Naive thymus-derived CD8-positive, alpha-beta T cell (primary cell): ENCODE measurements around the gene ADGRA3. TPM values are rescaled to one million over a fixed set of nuclear protein-coding genes. Genes with fewer than 3 reads are reported as not detected.
A peak's percentile ranks its signal among the peaks of the same experiment; 100 is the strongest.

ENCODE experiments used
- ATAC-seq, 2 donors: fragments of 150-1000 bp; cut with Tn5 transposase in 1 of 2; sonication (Bioruptor Pico), chemical (Tn5 transposase) in 1 of 2; 1 replicate in 1 of 2; 2 replicates in 1 of 2; pipeline ENCODE4 v1.10.0; 2021; ENCODE audit warnings: mild to moderate bottlenecking in 2 of 2, moderate library complexity in 2 of 2
- POLR2A ChIA-PET: fragments of 350-600 bp; sonication (Branson Sonifier 250); formaldehyde crosslinking; loops from one replicate; lab custom pipeline; 2021; ENCODE audit warnings: antibody characterized with exemption; lab: Charles Lee
- DNase-seq, 10 donors: peaks; one replicate each; pipeline versions ENCODE4 v3.0.0 to v3.0.0-alpha.2; 2020 to 2022
- H3K27ac Mint-ChIP-seq, 10 donors: one replicate each; pipeline ENCODE4 v1.8.0; 2020 to 2022; ENCODE audit warnings: mild to moderate bottlenecking in 10 of 10, mixed read lengths in 10 of 10, moderate library complexity in 4 of 10, inconsistent platforms in 1 of 10
- H3K27me3 Mint-ChIP-seq, 5 donors: one replicate each; pipeline ENCODE4 v1.8.0; 2021 to 2022; ENCODE audit warnings: mixed read lengths in 5 of 5
- H3K36me3 Mint-ChIP-seq, 3 donors: one replicate each; pipeline ENCODE4 v1.8.0; 2020 to 2022; ENCODE audit warnings: mixed read lengths in 3 of 3, mild to moderate bottlenecking in 2 of 3, inconsistent platforms in 1 of 3
- H3K4me1 Mint-ChIP-seq, 4 donors: one replicate each; pipeline ENCODE4 v1.8.0; 2021 to 2022; ENCODE audit warnings: mixed read lengths in 4 of 4
- H3K4me3 Mint-ChIP-seq, 10 donors: one replicate each; pipeline ENCODE4 v1.8.0; 2020 to 2022; ENCODE audit warnings: mild to moderate bottlenecking in 10 of 10, mixed read lengths in 10 of 10, moderate library complexity in 6 of 10, inconsistent platforms in 1 of 10
- H3K9me3 Mint-ChIP-seq, 9 donors: one replicate each; pipeline ENCODE4 v1.8.0; 2020 to 2022; ENCODE audit warnings: mixed read lengths in 9 of 9, mild to moderate bottlenecking in 3 of 9, inconsistent platforms in 1 of 9, moderate library complexity in 1 of 9
- polyA plus RNA-seq, 3 donors: library from polyadenylated mRNA; unstranded; fragments of 300-500 nt; fragmentation: Illumina TruSeq; gene quantifications; one replicate each; pipeline ENCODE4 v1.2.3, GENCODE V29; 2021
- total RNA-seq, 8 experiments: library from RNA in 2 of 8; stranded (reverse) in 2 of 8; gene quantifications; one replicate each; pipeline ENCODE4 v1.2.3 and lab custom pipeline; 2021 to 2026

ADGRA3 gene
- total and polyA plus RNA-seq, 5 experiments from 2014 or later: 0.41 to 2.1 (median 1.7) TPM

- Mint-ChIP-seq H3K9me3 (peaks cover 0 to 2% (median 0%) of the 10 kb centered on the region in 9 donors), H3K36me3 (no peaks in the 10 kb centered on the region), H3K27me3 (no peaks in the 10 kb centered on the region), H3K27ac (no peak overlapping the region), H3K4me1 (no peaks in the 10 kb centered on the region), H3K4me3 (no peak overlapping the region)
- no peak for ATAC-seq
- POLR2A ChIA-PET: no interaction called here
- no peak for DNase-seq
These were observed 60.9 kb downstream of the ADGRA3 start for GRCh38 chr4:22454955-22455354.

GRCh38 chr4:22454216-22454838 is 61.5 kb downstream of the ADGRA3 start:
- H3K27ac Mint-ChIP-seq: no peak overlapping the region
- peaks cover 0 to 2% (median 0%) of the 10 kb centered on the region in 9 donors for H3K9me3 Mint-ChIP-seq
- no peaks in the 10 kb centered on the region for H3K36me3 Mint-ChIP-seq
- H3K4me3 Mint-ChIP-seq: no peak overlapping the region
- POLR2A ChIA-PET: no interaction called here
- DNase-seq: no peak
- no peaks in the 10 kb centered on the region for H3K4me1 Mint-ChIP-seq
- no peaks in the 10 kb centered on the region for H3K27me3 Mint-ChIP-seq
- no peak for ATAC-seq

- peaks cover 2 to 23% (median 18%) of the 10 kb centered on the region in 4 donors for H3K4me1 Mint-ChIP-seq
- peaks cover 4 to 11% (median 8%) of the 10 kb centered on the region in 3 donors for H3K36me3 Mint-ChIP-seq
- no peaks in the 10 kb centered on the region for H3K9me3 Mint-ChIP-seq
- DNase-seq: peak in 1 of 10 donors; percentile 0
- peak overlapping the region; percentile 18 to 94 (median 90) for H3K27ac Mint-ChIP-seq
- ATAC-seq: peak in 1 of 2 donors; percentile 12
- POLR2A ChIA-PET: no interaction called here
- no peaks in the 10 kb centered on the region for H3K27me3 Mint-ChIP-seq
- H3K4me3 Mint-ChIP-seq: peak overlapping the region; percentile 55 to 87 (median 80)
These were observed 71.1 kb downstream of the ADGRA3 start for GRCh38 chr4:22444813-22445212.

DNA sequence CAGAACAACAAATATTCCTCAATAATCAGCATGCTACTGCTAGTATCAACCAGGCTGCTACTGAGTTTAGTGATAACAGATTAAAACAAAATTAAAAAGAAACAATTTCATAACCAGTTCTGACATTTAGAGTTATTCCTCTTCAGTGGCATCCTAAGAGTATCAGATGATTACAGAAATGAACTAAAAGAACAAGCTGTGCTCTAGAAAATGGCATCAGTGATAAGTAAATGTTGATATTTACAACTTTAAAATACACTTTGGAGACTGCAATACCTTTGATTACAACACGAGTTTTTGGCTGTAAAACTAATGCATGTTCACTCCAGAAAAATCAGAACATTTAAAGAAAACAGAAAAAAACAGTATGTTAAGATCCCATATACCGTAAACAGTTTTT is 72.9 kb downstream of the ADGRA3 start:
- Mint-ChIP-seq H3K36me3 (peaks cover 4 to 10% (median 8%) of the 10 kb centered on the region in 3 donors), H3K4me3 (no peak overlapping the region)
- ATAC-seq: no peak

DNA sequence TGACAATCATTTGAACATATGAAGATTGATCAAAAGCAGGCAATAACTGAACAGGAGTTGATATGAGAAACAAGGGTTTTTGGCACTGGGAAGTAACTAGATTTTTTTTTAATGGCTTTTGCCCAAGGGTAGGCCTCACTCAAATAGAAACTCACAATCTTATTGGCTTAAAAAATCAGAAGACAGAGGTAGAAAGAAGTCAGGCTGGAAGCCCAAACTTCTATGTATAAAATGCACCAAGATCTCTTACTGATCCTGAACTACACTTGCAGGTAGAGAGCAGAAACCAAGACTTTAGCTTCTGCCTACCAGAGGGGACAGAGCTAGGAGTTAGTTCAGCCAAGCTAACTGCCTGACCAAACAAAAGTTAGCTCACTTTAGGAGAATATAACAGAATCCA is 74.9 kb downstream of the ADGRA3 start:
- Mint-ChIP-seq H3K4me3 (no peak overlapping the region), H3K27me3 (no peaks in the 10 kb centered on the region), H3K9me3 (no peaks in the 10 kb centered on the region), H3K4me1 (peaks cover 0 to 21% (median 18%) of the 10 kb centered on the region in 4 donors), H3K27ac (no peak overlapping the region), H3K36me3 (peaks cover 4 to 18% (median 11%) of the 10 kb centered on the region in 3 donors)
- ATAC-seq: no peak
- POLR2A ChIA-PET: no interaction called here
- DNase-seq: no peak

More for the DNA sequence above, 72.9 kb downstream of the ADGRA3 start:
- H3K9me3 Mint-ChIP-seq: no peaks in the 10 kb centered on the region
- POLR2A ChIA-PET: no interaction called here
- no peaks in the 10 kb centered on the region for H3K27me3 Mint-ChIP-seq
- no peak overlapping the region for H3K27ac Mint-ChIP-seq
- peaks cover 2 to 23% (median 18%) of the 10 kb centered on the region in 4 donors for H3K4me1 Mint-ChIP-seq
- DNase-seq: no peak

- ATAC-seq (no peak), DNase-seq (no peak)
- Mint-ChIP-seq H3K4me3 (no peak overlapping the region), H3K9me3 (no peaks in the 10 kb centered on the region), H3K27ac (no peak overlapping the region), H3K36me3 (peaks cover 4 to 28% (median 11%) of the 10 kb centered on the region in 3 donors), H3K4me1 (peaks cover 0 to 13% (median 13%) of the 10 kb centered on the region in 4 donors), H3K27me3 (no peaks in the 10 kb centered on the region)
- POLR2A ChIA-PET: no interaction called here
These were observed 75.9 kb downstream of the ADGRA3 start for GRCh38 chr4:22439947-22440346.

DNA sequence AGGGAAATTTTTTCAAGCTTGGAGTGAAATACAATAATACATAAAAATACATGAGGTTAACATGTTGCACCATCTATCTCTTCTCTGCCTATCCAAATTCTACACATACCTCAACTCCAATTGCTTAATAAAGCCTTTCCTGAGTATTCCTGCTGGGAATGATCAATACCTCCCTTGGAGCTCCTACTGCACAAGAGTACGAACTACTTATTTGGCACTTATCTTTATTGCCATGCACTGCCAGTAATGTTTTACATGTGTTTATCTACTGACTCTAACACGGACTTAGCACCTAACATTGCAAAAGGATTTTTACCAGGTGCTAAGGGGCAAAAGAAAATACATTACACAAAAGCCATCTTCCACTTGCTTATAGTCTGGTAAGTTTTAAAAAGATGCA is 80.2 kb downstream of the ADGRA3 start:
- POLR2A ChIA-PET: no interaction called here
- no peaks in the 10 kb centered on the region for H3K9me3 Mint-ChIP-seq
- no peaks in the 10 kb centered on the region for H3K4me1 Mint-ChIP-seq
- H3K4me3 Mint-ChIP-seq: no peak overlapping the region
- ATAC-seq (no peak), DNase-seq (no peak)
- no peak overlapping the region for H3K27ac Mint-ChIP-seq
- peaks cover 0 to 33% (median 7%) of the 10 kb centered on the region in 3 donors for H3K36me3 Mint-ChIP-seq
- no peaks in the 10 kb centered on the region for H3K27me3 Mint-ChIP-seq

GRCh38 chr4:22434895-22435294 is 81.0 kb downstream of the ADGRA3 start:
- Mint-ChIP-seq H3K4me1 (no peaks in the 10 kb centered on the region), H3K9me3 (no peaks in the 10 kb centered on the region), H3K27ac (no peak overlapping the region), H3K27me3 (no peaks in the 10 kb centered on the region), H3K36me3 (peaks cover 0 to 39% (median 7%) of the 10 kb centered on the region in 3 donors), H3K4me3 (no peak overlapping the region)
- ATAC-seq (no peak), DNase-seq (no peak)
- POLR2A ChIA-PET: no interaction called here

- peaks cover 0 to 29% (median 4%) of the 10 kb centered on the region in 3 donors for H3K36me3 Mint-ChIP-seq
- H3K27me3 Mint-ChIP-seq: no peaks in the 10 kb centered on the region
- no peak for ATAC-seq
- H3K4me3 Mint-ChIP-seq: no peak overlapping the region
- POLR2A ChIA-PET: no interaction called here
- H3K4me1 Mint-ChIP-seq: no peaks in the 10 kb centered on the region
- H3K27ac Mint-ChIP-seq: no peak overlapping the region
- DNase-seq: no peak
- no peaks in the 10 kb centered on the region for H3K9me3 Mint-ChIP-seq
These were observed 85.2 kb downstream of the ADGRA3 start for GRCh38 chr4:22430626-22431025.

DNA sequence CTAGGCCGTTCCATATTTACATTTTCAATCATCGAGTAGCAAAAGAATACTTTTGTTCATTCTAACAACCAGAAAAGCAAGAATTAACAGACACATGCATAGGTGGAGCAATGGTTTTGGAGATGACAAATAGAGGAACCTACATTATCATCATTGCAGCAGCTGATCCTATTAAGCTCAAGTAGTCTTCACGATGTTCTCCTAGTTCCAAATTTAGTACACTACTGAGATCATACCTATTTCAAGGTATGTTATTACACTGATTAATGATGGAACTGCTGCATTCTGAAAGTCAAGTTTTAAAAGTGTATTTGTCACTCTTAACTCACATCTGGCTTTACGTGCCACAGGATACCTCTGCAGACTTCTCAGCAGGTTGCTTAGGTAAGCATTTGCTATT is 87.4 kb downstream of the ADGRA3 start:
- H3K27me3 Mint-ChIP-seq: no peaks in the 10 kb centered on the region
- H3K36me3 Mint-ChIP-seq: peaks cover 0 to 21% (median 4%) of the 10 kb centered on the region in 3 donors
- H3K27ac Mint-ChIP-seq: no peak overlapping the region
- H3K4me3 Mint-ChIP-seq: no peak overlapping the region
- POLR2A ChIA-PET: no interaction called here
- ATAC-seq (no peak), DNase-seq (no peak)
- H3K4me1 Mint-ChIP-seq: no peaks in the 10 kb centered on the region
- no peaks in the 10 kb centered on the region for H3K9me3 Mint-ChIP-seq

- POLR2A ChIA-PET: no interaction called here
- Mint-ChIP-seq H3K4me1 (no peaks in the 10 kb centered on the region), H3K36me3 (peaks cover 0 to 21% (median 4%) of the 10 kb centered on the region in 3 donors), H3K27me3 (no peaks in the 10 kb centered on the region), H3K27ac (no peak overlapping the region), H3K9me3 (no peaks in the 10 kb centered on the region), H3K4me3 (no peak overlapping the region)
- ATAC-seq (no peak), DNase-seq (no peak)
These were observed 88.2 kb downstream of the ADGRA3 start for GRCh38 chr4:22427675-22428074.

DNA sequence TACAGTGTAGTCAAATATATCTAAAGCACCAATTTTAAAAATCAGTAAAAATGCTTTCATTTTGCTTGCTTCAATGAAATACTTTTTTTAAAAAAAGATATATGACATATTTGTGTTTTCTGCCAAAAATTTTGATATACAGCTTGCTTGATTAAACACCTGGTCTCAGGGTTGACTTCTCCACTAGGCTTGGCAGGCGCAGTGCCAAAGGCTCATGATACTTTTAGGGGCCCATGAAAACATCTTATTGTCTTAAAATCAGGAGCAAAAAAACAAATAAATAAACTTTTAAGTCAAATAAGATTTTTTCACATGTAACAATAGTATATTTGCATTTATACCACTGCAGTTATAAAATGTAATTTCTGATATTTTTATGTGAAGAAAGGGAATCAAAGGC is 95.6 kb downstream of the ADGRA3 start:
- peaks cover 0 to 24% (median 2%) of the 10 kb centered on the region in 3 donors for H3K36me3 Mint-ChIP-seq
- no peak overlapping the region for H3K4me3 Mint-ChIP-seq
- peaks cover 0 to 3% (median 0%) of the 10 kb centered on the region in 4 donors for H3K4me1 Mint-ChIP-seq
- H3K27ac Mint-ChIP-seq: no peak overlapping the region
- POLR2A ChIA-PET: no interaction called here
- no peak for DNase-seq
- no peak for ATAC-seq
- no peaks in the 10 kb centered on the region for H3K9me3 Mint-ChIP-seq
- no peaks in the 10 kb centered on the region for H3K27me3 Mint-ChIP-seq

DNA sequence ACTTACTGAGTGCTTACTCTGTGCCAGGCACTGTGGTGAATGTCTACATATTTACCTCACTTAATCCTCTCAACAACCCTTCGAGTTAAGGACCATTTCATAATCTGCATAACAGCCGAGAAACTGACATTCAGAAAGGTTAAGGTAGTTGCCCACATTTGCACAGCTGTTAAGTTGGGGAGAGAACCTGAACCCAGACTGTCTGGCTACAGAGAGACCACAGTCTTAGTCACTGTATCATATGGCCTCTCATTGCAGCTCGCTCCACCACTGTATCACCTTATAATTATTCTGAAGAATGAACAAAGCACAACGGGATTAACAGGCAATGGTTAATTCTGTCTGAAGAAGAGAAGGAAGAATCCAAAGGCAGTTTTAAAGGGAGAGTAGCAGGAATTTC is 98.5 kb downstream of the ADGRA3 start:
- no peaks in the 10 kb centered on the region for H3K9me3 Mint-ChIP-seq
- H3K36me3 Mint-ChIP-seq: peaks cover 0 to 19% (median under 1%) of the 10 kb centered on the region in 3 donors
- POLR2A ChIA-PET: no interaction called here
- H3K4me1 Mint-ChIP-seq: peaks cover 0 to 3% (median 0%) of the 10 kb centered on the region in 4 donors
- DNase-seq (no peak), ATAC-seq (no peak)
- H3K4me3 Mint-ChIP-seq: no peak overlapping the region
- peak overlapping the region in 1 of 10 donors; percentile 5 for H3K27ac Mint-ChIP-seq
- H3K27me3 Mint-ChIP-seq: no peaks in the 10 kb centered on the region

DNA sequence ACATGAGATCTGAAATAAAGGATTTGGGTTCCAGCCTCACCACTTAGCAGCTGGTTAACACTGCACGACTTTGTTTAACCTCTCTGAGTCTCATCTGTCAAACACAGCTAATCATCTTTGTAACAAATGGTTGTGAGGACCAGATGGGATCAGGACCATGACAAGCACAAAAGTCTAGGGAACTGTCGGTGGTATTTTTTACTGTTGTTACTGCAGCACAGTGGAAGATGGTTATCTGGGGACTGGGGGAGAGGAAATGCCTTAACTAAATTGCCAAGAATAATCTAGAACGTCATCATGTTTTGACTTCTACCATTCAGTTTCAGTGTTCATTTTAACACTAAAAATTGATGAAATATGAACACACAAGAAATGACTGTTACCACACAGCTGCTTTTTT is 99.5 kb downstream of the ADGRA3 start:
- Mint-ChIP-seq H3K36me3 (peaks cover 0 to 18% (median 0%) of the 10 kb centered on the region in 3 donors), H3K27ac (no peak overlapping the region), H3K4me1 (peaks cover 0 to 3% (median 0%) of the 10 kb centered on the region in 4 donors)

More for the DNA sequence above, 99.5 kb downstream of the ADGRA3 start:
- Mint-ChIP-seq H3K27me3 (no peaks in the 10 kb centered on the region), H3K9me3 (no peaks in the 10 kb centered on the region), H3K4me3 (no peak overlapping the region)
- POLR2A ChIA-PET: no interaction called here
- ATAC-seq: no peak
- no peak for DNase-seq
